Calu3 (cell line): ENCODE measurements around the gene TRAF3IP3. TPM values are rescaled to one million over a fixed set of nuclear protein-coding genes. Genes with fewer than 3 reads are reported as not detected.

Source experiments
- BruUV-seq: library from RNA; stranded (reverse); fragments of 400-500 nt; replicated peaks from 2 replicates; lab custom pipeline; 2021; lab: Mats Ljungman, UMichigan
- CTCF ChIA-PET: fragments of 300-600 bp; sonication (Branson Sonifier 250); formaldehyde crosslinking; loops from one replicate; lab custom pipeline; 2022; ENCODE audit warnings: antibody characterized with exemption; lab: Charles Lee
- DNase-seq: peaks from one replicate; pipeline ENCODE4 v3.0.0; 2022
- H3K27ac Mint-ChIP-seq: one replicate; pipeline ENCODE4 v1.8.0; 2022; ENCODE audit warnings: mixed read lengths; ENCODE audit not compliant: unreplicated experiment
- H3K27me3 Mint-ChIP-seq: one replicate; pipeline ENCODE4 v1.8.0; 2022; ENCODE audit warnings: mixed read lengths; ENCODE audit not compliant: unreplicated experiment
- H3K36me3 Mint-ChIP-seq: one replicate; pipeline ENCODE4 v1.8.0; 2022; ENCODE audit warnings: mild to moderate bottlenecking, moderate library complexity, mixed read lengths; ENCODE audit not compliant: insufficient read depth, unreplicated experiment
- H3K4me1 Mint-ChIP-seq: one replicate; pipeline ENCODE4 v1.8.0; 2022; ENCODE audit warnings: mild to moderate bottlenecking, low read depth, mixed read lengths; ENCODE audit not compliant: unreplicated experiment
- H3K4me3 Mint-ChIP-seq: one replicate; pipeline ENCODE4 v1.8.0; 2022; ENCODE audit warnings: mild to moderate bottlenecking, low read depth, moderate library complexity, mixed read lengths; ENCODE audit not compliant: unreplicated experiment
- H3K9me3 Mint-ChIP-seq: one replicate; pipeline ENCODE4 v1.8.0; 2022; ENCODE audit warnings: low read depth, mixed read lengths; ENCODE audit not compliant: unreplicated experiment
- CTCF ChIP-seq: fragments of 200-600 bp; IDR thresholded peaks from one replicate; pipeline ENCODE4 v1.8.0; 2022; ENCODE audit warnings: antibody characterized with exemption; ENCODE audit not compliant: unreplicated experiment
- intact Hi-C: fragments of 100-400 bp; cut with micrococcal nuclease; formaldehyde crosslinking; loops from one replicate; pipeline ENCODE4 v1.10.0; 2022; ENCODE audit not compliant: unreplicated experiment
- total RNA-seq: library from RNA; stranded (reverse); gene quantifications from 2 replicates; pipeline ENCODE4 v1.2.3, GENCODE V29; 2022

TRAF3IP3 gene
- total RNA-seq, 1 experiment from 2014 or later: not detected

GRCh38 chr1:209808059-209808581 lies 52.3 kb downstream of the TRAF3IP3 start:
- no peak overlapping the region for H3K27ac Mint-ChIP-seq
- CTCF ChIA-PET: interaction anchor here (0.6 to 2.0 kb wide), 10 partner anchors 13 to 437 kb away, joined by 3 to 12 read pairs (median 4); partner anchors contain the start of gene UTP25
- H3K36me3 Mint-ChIP-seq: peaks cover 19% of the 10 kb centered on the region
- H3K4me3 Mint-ChIP-seq: no peak overlapping the region
- no peaks in the 10 kb centered on the region for H3K27me3 Mint-ChIP-seq
- BruUV-seq: no TSS peak
- no peak for TF ChIP-seq CTCF
- intact Hi-C loops: no loop called here
- no peaks in the 10 kb centered on the region for H3K9me3 Mint-ChIP-seq
- peak; percentile 78 for DNase-seq
- H3K4me1 Mint-ChIP-seq: peaks cover 47% of the 10 kb centered on the region

- no peak overlapping the region for H3K4me3 Mint-ChIP-seq
- no peak for TF ChIP-seq CTCF
These were observed 53.8 kb downstream of the TRAF3IP3 start for GRCh38 chr1:209809611-209810010.

GRCh38 chr1:209810783-209811182 lies 54.9 kb downstream of the TRAF3IP3 start:
- no TSS peak for BruUV-seq

More at GRCh38 chr1:209809611-209810010, 53.8 kb downstream of the TRAF3IP3 start:
- H3K9me3 Mint-ChIP-seq: no peaks in the 10 kb centered on the region
- no peak for DNase-seq
- H3K27me3 Mint-ChIP-seq: no peaks in the 10 kb centered on the region
- H3K27ac Mint-ChIP-seq: no peak overlapping the region
- BruUV-seq: no TSS peak
- H3K36me3 Mint-ChIP-seq: peaks cover 18% of the 10 kb centered on the region
- peaks cover 32% of the 10 kb centered on the region for H3K4me1 Mint-ChIP-seq
- intact Hi-C loops: no loop called here
- CTCF ChIA-PET: no interaction called here

GRCh38 chr1:209813902-209814301 lies 58.0 kb downstream of the TRAF3IP3 start:
- Mint-ChIP-seq H3K4me1 (peaks cover 10% of the 10 kb centered on the region), H3K4me3 (no peak overlapping the region), H3K27me3 (no peaks in the 10 kb centered on the region), H3K36me3 (no peaks in the 10 kb centered on the region), H3K27ac (no peak overlapping the region), H3K9me3 (no peaks in the 10 kb centered on the region)
- TF ChIP-seq CTCF: no peak
- intact Hi-C loops: no loop called here
- no TSS peak for BruUV-seq
- no peak for DNase-seq
- CTCF ChIA-PET: no interaction called here

More at GRCh38 chr1:209810783-209811182, 54.9 kb downstream of the TRAF3IP3 start:
- CTCF ChIA-PET: interaction anchor here (0.7 kb wide), 1 partner anchor 1644 kb away, joined by 6 read pairs; no protein-coding TSS in a partner anchor
- Mint-ChIP-seq H3K4me1 (peaks cover 24% of the 10 kb centered on the region), H3K9me3 (no peaks in the 10 kb centered on the region), H3K36me3 (peaks cover 6% of the 10 kb centered on the region), H3K27me3 (no peaks in the 10 kb centered on the region), H3K27ac (no peak overlapping the region), H3K4me3 (no peak overlapping the region)
- TF ChIP-seq CTCF: no peak
- intact Hi-C loops: no loop called here
- no peak for DNase-seq
